T-helper 2 cell treated with Interferon-gamma antibody and Interleukin-4, amounts not matched to agents 5 μg/mL and 100 μg/mL, for 36 hours (primary cell): Measurements from ENCODE around the gene LRMDA.

Experiments used
- DNase-seq: peaks from one replicate; pipeline ENCODE4 v3.0.0; 2021; ENCODE audit warnings: low spot score
- H3K27ac Mint-ChIP-seq: one replicate; pipeline ENCODE4 v1.8.0; 2021; ENCODE audit warnings: mild to moderate bottlenecking, mixed read lengths
- H3K27me3 Mint-ChIP-seq: one replicate; pipeline ENCODE4 v1.8.0; 2021; ENCODE audit warnings: low read depth, mixed read lengths
- H3K36me3 Mint-ChIP-seq: one replicate; pipeline ENCODE4 v1.8.0; 2021; ENCODE audit warnings: low read depth, mixed read lengths
- H3K4me1 Mint-ChIP-seq: one replicate; pipeline ENCODE4 v1.8.0; 2021; ENCODE audit warnings: low read depth, mixed read lengths
- H3K4me3 Mint-ChIP-seq: one replicate; pipeline ENCODE4 v1.8.0; 2022; ENCODE audit warnings: mild to moderate bottlenecking, moderate library complexity, mixed read lengths
- H3K9me3 Mint-ChIP-seq: one replicate; pipeline ENCODE4 v1.8.0; 2021; ENCODE audit warnings: mixed read lengths

Gene LRMDA

DNA sequence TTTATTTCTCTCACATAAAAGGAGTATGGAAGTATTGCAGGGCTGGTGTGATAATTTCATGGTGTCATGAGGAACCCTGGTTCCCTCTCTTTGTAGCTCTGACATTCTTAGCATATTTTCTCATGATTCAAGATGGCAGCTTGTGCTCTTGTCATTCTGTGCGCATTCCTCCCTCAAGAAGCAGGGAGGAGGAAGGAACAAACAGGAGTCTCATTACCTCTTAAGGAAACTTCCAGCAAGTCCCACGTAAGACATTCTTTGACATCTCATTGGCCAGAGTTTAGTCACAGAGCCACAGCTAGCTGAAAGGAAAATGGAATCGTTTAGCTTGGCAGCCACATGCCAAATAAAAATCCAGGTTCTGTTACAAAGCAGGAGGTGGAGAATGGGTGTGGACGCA lies 546.8 kb downstream of the LRMDA start:
- no peaks in the 10 kb centered on the region for H3K4me1 Mint-ChIP-seq
- no peaks in the 10 kb centered on the region for H3K36me3 Mint-ChIP-seq
- no peak for DNase-seq
- no peak overlapping the region for H3K27ac Mint-ChIP-seq
- no peaks in the 10 kb centered on the region for H3K27me3 Mint-ChIP-seq
- no peak overlapping the region for H3K4me3 Mint-ChIP-seq
- no peaks in the 10 kb centered on the region for H3K9me3 Mint-ChIP-seq

DNA sequence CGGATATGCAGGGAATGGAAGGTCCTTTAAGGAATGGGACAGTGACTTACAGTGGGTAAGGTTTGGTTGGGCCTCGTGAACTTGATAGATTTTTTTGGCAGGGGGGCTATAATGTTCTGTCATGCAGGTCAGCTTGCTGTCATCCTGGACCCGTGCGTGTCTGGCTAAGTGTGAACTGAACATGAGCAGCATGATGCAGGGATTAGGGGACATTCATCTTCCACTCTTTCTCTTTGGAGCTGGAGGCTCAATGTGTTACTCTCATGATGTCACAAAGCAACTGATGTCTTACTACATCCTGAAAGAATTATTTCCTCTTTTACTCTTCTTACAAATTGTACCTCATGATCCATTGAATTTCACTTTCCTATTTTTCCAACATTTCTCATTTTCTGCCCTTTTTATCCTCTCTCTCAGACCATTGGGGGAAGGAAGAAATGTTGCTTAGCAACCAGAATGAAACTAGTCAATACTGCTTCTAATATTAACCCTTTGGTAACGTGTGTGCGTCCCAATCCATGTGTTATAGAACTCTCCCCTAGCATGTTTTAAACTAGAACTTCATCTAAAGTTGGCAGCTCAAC lies 549.1 kb downstream of the LRMDA start:
- Mint-ChIP-seq H3K27me3 (no peaks in the 10 kb centered on the region), H3K4me3 (no peak overlapping the region), H3K9me3 (no peaks in the 10 kb centered on the region), H3K4me1 (no peaks in the 10 kb centered on the region), H3K36me3 (no peaks in the 10 kb centered on the region), H3K27ac (no peak overlapping the region)
- DNase-seq: no peak

DNA sequence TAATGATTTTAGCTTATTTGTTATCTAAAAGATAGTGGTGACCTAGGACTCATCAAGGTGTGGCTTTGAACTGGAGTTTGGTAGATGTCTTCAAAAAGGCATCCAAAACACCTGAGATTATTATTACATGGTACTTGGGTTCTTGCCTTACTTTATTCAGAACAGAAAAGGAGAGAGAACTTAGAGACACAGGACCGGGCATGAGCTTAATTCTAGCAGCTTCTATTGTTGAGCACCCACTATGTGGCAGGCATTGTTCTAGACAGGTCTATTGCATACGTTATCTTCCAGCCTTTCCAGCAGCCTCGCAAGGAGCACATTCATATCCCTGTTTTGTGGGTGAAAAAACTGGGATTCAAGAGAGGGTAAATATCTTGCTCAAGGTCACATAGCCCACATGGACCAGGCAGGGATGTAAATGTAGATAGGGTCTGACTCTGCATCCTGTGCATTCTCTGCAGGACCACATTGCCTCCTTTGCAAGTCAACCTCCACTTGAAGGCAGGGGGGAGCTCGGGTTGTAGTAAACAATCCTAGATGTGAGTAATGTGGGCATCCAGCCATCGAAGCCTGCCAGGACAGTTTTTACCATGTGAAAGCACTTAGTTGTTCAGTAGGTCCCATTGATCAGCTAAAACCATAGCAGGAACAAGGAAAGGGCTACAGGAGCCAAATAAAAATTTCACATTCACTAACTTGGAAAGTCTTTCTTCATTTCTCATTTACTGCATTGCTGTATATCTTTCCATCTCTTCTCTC lies 551.4 kb downstream of the LRMDA start:
- Mint-ChIP-seq H3K9me3 (no peaks in the 10 kb centered on the region), H3K27ac (no peak overlapping the region), H3K4me3 (no peak overlapping the region), H3K36me3 (no peaks in the 10 kb centered on the region), H3K27me3 (no peaks in the 10 kb centered on the region), H3K4me1 (no peaks in the 10 kb centered on the region)
- DNase-seq: no peak

DNA sequence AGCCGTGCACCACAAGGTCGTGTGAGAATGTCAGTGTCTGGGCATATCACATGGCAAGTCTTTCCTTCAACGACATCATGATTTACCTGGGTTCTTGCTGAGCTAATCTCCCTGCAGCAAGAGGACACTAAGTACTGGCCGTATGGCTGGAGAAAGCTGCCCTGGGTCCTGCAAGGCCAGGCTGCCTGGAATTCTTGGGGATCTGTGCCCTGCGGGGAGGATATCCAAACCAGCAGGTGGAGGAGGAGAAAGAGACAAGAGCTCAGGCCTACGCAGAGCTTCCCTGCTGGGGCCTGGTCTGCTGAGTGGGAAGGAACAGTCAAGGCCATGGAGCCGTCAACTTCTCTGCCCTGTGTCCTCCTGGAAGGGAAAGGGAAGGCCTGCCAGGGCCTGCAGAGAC lies 552.6 kb downstream of the LRMDA start:
- Mint-ChIP-seq H3K4me3 (no peak overlapping the region), H3K27me3 (no peaks in the 10 kb centered on the region), H3K9me3 (no peaks in the 10 kb centered on the region), H3K4me1 (no peaks in the 10 kb centered on the region), H3K36me3 (no peaks in the 10 kb centered on the region), H3K27ac (no peak overlapping the region)
- no peak for DNase-seq

DNA sequence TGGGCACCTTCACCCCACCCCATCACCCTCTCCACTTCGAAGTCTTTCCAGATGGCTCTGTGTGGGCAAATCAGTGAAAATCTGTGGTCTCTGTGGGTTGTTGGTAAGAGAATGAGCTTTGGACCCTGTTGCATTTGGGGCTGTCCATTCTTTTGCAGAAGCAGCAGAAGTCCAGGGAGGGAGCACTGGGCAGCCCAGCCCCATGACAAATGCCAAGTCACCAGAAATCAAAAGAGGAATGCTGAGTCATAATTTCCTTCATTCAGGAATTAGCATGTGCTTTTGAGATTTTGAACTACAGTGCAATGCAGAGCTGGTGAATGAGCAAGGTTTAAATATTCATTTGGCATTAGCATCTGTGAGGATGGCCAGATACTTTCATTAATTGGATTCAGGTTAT lies 556.2 kb downstream of the LRMDA start:
- Mint-ChIP-seq H3K36me3 (no peaks in the 10 kb centered on the region), H3K4me1 (no peaks in the 10 kb centered on the region), H3K4me3 (no peak overlapping the region), H3K27me3 (no peaks in the 10 kb centered on the region), H3K27ac (no peak overlapping the region), H3K9me3 (no peaks in the 10 kb centered on the region)
- DNase-seq: no peak

DNA sequence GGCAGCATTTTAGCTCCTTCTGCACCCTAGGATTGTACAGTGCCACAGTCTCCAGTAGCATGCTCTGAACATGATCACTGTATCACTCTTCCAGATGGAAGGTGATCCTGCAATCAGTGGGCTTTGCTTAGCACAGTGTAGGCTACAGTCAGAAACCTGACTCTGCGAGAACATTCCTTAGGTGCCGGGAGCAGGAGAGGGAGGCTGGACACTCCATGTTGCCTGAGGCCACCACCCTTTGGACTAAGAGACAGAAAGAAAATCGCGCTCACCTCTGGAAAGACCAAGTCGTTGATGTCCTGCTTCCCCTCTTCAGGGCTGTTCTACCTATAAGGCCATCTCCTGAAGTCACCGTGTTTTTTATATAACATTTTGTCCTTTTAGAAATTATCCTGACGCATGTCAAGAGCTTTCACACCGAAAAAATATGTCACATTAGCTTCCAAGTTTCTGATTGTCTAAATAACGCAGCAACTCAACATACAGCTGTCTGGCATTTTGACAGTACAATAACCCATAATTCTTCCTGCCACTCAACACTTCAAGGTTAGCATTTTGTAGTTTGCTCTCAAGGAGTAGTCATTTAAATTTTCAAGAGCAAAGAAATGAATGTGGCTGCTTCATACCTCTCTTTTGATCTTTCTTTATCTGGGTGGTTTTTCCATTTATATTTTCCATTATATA lies 563.1 kb downstream of the LRMDA start:
- no peaks in the 10 kb centered on the region for H3K27me3 Mint-ChIP-seq
- H3K4me1 Mint-ChIP-seq: no peaks in the 10 kb centered on the region
- H3K27ac Mint-ChIP-seq: no peak overlapping the region
- no peak overlapping the region for H3K4me3 Mint-ChIP-seq
- no peak for DNase-seq
- H3K9me3 Mint-ChIP-seq: no peaks in the 10 kb centered on the region
- H3K36me3 Mint-ChIP-seq: no peaks in the 10 kb centered on the region

DNA sequence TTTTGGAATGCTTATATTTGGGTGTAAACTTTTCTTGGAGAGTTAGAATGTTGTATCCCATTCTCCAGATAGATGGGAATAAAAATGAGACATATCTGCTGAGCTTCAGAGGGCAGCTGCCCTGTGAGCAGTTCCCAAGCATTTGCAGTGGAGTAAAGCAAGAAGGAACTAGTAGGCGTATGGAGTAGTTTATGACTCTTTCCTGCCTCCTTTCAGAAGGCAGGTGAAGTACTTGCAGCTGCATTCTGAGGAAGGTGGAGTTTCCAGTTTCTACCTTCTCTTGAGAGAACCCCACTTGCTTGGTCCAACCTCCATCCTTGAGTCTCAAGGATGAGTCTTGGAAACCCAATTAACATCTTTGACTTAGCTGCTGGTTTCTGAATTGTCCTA lies 563.6 kb downstream of the LRMDA start:
- no peaks in the 10 kb centered on the region for H3K9me3 Mint-ChIP-seq
- no peaks in the 10 kb centered on the region for H3K27me3 Mint-ChIP-seq
- H3K36me3 Mint-ChIP-seq: no peaks in the 10 kb centered on the region
- H3K4me1 Mint-ChIP-seq: no peaks in the 10 kb centered on the region
- no peak overlapping the region for H3K4me3 Mint-ChIP-seq
- DNase-seq: no peak
- H3K27ac Mint-ChIP-seq: no peak overlapping the region

DNA sequence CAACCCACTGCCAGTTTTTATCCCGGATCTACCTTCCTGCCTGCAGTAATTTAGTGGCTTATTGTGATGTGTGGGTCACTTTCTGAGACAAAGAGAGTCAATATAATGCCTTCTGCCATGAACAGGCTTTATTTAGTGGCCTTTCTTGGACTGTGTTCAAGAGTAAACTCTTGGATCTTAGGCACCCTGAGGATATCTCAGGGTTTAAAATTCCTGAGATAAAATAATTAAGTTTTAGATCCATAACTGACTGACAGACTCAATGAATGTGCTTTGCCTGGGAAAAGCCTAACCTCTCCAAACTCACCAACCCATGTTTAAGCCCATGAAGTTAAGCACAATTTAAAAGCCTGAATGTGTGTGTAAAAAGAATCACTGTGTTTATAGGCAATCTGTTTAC lies 564.3 kb downstream of the LRMDA start:
- Mint-ChIP-seq H3K36me3 (no peaks in the 10 kb centered on the region), H3K27ac (no peak overlapping the region), H3K4me1 (no peaks in the 10 kb centered on the region), H3K27me3 (no peaks in the 10 kb centered on the region), H3K4me3 (no peak overlapping the region), H3K9me3 (no peaks in the 10 kb centered on the region)
- DNase-seq: no peak

DNA sequence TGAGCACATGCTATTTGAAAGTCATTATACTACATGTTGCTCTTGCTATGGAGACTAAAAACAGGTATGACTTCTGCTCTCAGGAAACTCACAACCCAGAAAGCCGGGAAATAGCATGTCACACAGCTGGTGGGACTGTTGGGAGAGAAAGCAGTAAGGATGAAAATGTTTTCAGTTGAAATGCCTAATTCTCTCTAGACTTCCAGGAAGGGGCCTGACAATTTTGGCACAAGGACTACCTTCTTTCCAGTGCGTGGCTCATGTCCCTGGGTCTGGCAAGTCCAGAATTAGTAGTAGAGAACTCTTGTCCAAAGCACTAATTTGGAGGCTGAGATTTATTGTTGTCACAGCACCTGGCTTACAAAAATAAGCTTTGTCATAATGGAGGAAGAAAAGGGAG lies 567.6 kb downstream of the LRMDA start:
- H3K4me1 Mint-ChIP-seq: no peaks in the 10 kb centered on the region
- no peaks in the 10 kb centered on the region for H3K36me3 Mint-ChIP-seq
- H3K9me3 Mint-ChIP-seq: no peaks in the 10 kb centered on the region
- H3K27me3 Mint-ChIP-seq: no peaks in the 10 kb centered on the region
- H3K4me3 Mint-ChIP-seq: no peak overlapping the region
- no peak for DNase-seq
- H3K27ac Mint-ChIP-seq: no peak overlapping the region

DNA sequence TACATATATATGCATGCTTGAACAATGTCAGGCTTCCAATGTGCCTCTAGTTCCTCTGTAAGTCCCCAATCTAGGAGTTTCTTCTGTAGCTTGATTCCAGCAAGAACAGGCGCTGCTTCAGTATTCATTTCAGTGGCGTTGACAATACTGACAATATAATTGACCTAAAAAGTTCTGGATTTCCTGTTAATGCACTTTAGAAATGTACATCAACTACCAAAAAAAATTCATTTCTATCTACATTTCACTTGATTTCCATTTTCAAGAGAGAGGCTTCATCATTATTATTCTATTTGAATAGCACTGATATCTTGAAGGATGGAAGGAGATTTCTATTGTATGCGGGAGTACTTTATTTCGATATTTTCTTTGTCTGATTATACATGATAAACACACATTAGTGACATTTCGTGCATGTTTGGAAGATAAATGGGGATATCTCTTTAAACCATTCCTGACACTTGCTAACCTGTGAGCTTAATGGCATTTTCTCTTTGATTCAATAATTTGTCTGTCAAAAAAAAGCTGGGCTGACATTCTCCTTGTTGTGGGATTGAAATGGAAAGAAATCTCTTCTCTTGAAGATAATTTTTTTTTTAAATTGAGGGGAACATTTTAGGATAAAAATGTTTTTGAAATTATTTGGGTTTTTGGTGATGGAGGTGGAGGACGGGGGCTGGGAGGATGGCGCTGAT lies 568.2 kb downstream of the LRMDA start:
- Mint-ChIP-seq H3K27ac (no peak overlapping the region), H3K27me3 (no peaks in the 10 kb centered on the region), H3K4me1 (no peaks in the 10 kb centered on the region), H3K9me3 (no peaks in the 10 kb centered on the region), H3K36me3 (no peaks in the 10 kb centered on the region), H3K4me3 (no peak overlapping the region)
- no peak for DNase-seq

DNA sequence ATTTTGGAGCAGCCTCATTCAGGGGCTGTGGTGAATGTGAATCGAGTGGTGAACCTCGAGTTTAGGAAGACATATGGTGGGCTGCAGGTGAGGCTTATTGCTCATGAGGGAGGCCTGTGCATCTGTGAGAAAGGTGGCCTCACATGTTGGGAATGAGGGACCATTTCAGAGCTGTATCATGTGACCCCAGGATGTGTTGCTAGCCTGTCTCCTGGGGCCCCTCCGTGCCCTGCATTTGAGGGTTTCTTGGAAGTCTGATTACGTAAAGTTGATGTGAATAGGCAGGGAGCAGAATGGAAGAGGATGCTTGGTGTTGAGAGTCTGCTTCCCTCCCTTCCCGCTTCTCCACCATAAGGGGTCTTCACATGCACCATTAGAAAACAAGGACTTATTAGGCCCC lies 569.1 kb downstream of the LRMDA start:
- DNase-seq: no peak
- Mint-ChIP-seq H3K27me3 (no peaks in the 10 kb centered on the region), H3K36me3 (no peaks in the 10 kb centered on the region), H3K4me1 (no peaks in the 10 kb centered on the region), H3K9me3 (no peaks in the 10 kb centered on the region), H3K27ac (no peak overlapping the region), H3K4me3 (no peak overlapping the region)

DNA sequence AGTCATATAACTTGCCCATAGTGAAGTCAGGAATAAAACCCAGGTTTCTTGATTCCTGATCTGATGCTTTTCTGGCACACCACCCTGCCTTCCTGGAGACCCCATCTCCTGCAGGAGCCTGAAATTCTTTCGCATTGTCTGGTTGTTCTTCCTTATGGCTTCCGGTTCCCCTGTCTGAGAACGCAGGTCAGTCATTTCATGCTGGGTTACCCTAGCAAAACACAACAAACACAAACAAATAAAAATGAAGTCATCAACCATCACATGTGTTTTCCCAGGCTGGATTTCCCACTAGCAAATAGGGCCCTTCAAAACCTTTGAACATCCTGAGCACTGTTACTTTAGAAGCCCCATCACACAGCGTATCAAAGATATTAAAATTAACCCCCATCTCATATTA lies 569.6 kb downstream of the LRMDA start:
- no peaks in the 10 kb centered on the region for H3K36me3 Mint-ChIP-seq
- DNase-seq: no peak
- H3K27me3 Mint-ChIP-seq: no peaks in the 10 kb centered on the region
- no peaks in the 10 kb centered on the region for H3K9me3 Mint-ChIP-seq
- no peak overlapping the region for H3K4me3 Mint-ChIP-seq
- no peaks in the 10 kb centered on the region for H3K4me1 Mint-ChIP-seq
- no peak overlapping the region for H3K27ac Mint-ChIP-seq

DNA sequence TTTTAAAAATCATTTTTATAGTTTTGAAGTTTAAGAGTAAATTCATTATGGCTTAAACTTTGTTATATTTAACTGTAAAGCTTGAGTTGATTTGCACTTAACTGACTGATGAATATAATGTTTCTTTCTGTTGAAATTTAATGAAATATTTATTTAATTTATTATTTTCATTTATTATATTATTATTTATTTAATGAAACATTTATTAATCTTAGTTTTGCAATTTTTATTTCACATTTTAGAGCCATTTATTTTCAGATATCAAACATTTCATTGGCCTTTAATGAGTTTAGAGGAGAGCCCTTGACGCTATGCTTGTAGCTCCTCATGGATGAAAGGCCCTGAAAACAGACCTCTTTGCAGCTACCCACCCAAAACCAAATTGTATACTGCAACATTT lies 570.0 kb downstream of the LRMDA start:
- H3K9me3 Mint-ChIP-seq: no peaks in the 10 kb centered on the region
- no peak for DNase-seq

DNA sequence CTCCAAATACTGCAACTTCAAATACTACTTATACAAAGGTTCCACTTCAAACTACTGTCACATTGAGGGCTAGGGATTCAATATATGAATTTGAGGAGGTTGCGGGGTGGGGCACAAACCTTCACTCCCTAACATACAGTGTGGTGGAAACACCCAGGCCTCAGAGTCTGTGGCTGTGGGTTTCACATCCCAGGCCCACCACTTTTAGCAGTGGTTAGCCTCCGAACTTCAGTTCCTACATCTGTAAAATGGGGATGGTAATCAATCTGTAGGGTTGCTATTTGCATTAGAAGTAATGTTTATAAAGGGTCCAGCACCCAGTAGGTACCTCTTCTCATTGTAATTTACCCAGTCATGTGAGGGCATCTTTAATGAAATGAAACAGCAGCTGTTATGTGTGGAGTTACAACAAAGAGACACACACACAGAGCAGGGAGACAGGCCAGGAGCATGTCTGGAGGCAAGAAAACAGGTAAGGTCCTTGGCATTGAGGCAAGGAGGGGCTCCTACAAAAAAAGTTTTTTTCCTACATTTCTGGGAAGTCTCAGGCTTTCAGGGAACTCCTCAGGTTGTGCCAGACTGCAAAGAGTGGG lies 570.9 kb downstream of the LRMDA start:
- Mint-ChIP-seq H3K9me3 (no peaks in the 10 kb centered on the region), H3K36me3 (no peaks in the 10 kb centered on the region), H3K27ac (no peak overlapping the region), H3K27me3 (no peaks in the 10 kb centered on the region), H3K4me1 (no peaks in the 10 kb centered on the region), H3K4me3 (no peak overlapping the region)
- no peak for DNase-seq

More for the DNA sequence above, 570.0 kb downstream of the LRMDA start:
- no peak overlapping the region for H3K4me3 Mint-ChIP-seq
- no peaks in the 10 kb centered on the region for H3K4me1 Mint-ChIP-seq
- H3K36me3 Mint-ChIP-seq: no peaks in the 10 kb centered on the region
- H3K27ac Mint-ChIP-seq: no peak overlapping the region
- no peaks in the 10 kb centered on the region for H3K27me3 Mint-ChIP-seq
